SKM-1 treated with dmso at 0.1 percent for 144 hours (cell line): ENCODE measurements around the gene MRGPRG.
"Not testable (repeated sequence)": the region's sequence is repeated elsewhere in the genome, so short reads cannot be mapped to it uniquely, and the experiment has no call there.

Source experiments
- DNase-seq: peaks from one replicate; lab custom pipeline; 2025; ENCODE audit not compliant: unreplicated experiment; lab: John Stamatoyannopoulos, UW

The MRGPRG gene

GRCh38 chr11:3218483-3219280 is at the start of gene MRGPRG:
TSS of gene MRGPRG (minus strand) at chr11:3218813. CDS start at chr11:3218813, 0 bp downstream.
- no peak for DNase-seq

DNA sequence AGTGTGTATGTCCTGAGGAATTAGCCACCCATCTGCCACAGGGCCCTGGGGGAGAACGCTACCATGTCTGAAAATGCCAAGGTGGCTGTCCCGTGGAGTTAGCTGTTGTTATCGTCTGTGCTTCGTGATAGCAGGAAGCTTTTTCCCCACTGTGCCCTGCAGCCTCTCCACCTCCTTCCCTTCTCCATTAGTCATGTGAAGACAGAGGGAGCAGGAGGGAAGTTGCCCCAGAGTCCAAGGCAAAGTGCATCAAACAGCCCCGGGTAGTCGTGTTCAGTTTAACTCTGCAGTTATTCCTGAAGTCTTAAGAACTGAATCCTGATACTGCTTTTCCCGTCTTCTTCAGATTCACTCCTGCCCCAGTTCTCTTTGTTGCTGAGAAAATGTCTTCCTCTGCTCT is 43.9 kb upstream of the MRGPRG start:
- DNase-seq, result not testable (repeated sequence)

GRCh38 chr11:3261831-3262230 is 43.2 kb upstream of the MRGPRG start:
- not testable (repeated sequence) for DNase-seq

GRCh38 chr11:3257509-3257908 is 38.9 kb upstream of the MRGPRG start:
- DNase-seq, result not testable (repeated sequence)

DNA sequence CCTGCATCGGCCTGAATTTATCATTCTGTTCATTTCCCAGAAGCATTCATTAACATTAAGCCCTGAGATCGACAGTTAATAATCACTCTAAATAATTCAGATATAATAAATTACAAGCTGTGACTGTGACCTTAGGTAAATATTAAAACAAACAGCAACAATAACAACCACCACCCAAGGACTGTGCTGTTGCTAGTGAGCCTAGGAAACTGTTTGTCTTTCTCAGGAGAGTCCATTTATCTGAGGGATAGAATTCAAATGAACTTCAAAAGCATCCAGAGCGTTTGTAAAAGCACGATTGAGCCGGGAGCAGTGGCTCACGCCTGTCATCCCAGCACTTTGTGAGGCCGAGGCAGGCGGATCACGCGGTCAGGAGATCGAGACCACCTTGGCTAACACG is 36.6 kb upstream of the MRGPRG start:
- not testable (repeated sequence) for DNase-seq

DNA sequence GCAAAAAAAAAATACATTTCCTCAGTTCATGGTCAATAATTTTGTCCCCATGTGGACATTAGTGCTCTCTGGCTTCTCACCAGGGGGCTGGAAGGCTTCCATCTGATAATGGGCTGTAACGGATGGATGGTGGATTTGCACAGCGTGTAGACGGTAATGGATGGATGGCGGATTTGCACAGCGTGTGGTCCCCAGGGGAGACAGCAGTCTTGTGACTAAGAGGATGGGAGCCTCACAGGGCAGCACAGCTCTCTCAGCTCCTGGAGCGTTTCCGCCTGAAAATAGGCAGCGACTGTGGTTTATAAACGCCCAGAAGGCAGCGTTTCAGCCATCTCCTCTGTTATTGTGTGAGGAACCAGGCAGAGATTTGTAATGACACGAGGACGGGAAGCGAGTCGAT is 36.2 kb upstream of the MRGPRG start:
- DNase-seq, result not testable (repeated sequence)

DNA sequence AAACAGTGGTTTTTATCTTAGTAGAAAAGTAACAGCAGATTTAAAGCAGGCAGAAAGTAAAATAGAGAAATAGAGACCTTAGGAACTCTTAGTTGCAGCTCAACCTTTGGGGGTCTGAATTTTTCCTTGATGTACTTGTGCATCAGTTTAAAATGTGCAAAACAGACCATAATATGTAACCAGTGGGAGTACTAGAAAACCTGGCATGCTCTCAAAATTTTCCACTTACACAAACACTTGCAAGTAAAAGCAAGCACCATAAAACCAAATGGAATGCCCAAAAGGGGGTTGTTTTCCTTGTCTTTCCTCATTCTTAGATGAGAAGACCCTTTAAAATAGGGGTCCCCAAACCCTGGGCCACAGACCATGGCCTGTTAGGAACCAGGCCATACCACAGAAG is 26.5 kb upstream of the MRGPRG start:
- no peak for DNase-seq

- no peak for DNase-seq
Measured at GRCh38 chr11:3243880-3244279, 25.3 kb upstream of the MRGPRG start.

GRCh38 chr11:3237119-3237518 is 18.5 kb upstream of the MRGPRG start:
- no peak for DNase-seq

DNA sequence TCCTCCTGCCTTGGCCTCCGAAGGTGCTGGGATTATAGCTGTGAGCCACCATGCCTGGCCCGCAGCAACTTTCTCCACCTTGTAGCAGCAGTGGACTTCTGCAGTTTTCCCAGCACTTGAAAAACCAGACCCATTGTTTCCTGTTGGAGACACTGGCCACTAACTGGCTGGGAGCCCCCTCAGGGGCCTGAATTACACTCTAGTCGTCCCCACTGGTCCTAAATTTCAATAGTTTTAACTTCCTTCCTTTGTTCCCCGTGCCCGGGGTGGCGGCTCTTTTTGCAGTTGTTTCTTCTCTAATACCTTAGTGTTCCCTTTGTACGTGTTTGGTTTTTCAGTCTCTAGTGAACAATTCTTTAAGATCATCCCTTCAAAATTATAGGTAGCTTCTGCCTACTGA is 16.2 kb upstream of the MRGPRG start:
- DNase-seq, result no peak

DNA sequence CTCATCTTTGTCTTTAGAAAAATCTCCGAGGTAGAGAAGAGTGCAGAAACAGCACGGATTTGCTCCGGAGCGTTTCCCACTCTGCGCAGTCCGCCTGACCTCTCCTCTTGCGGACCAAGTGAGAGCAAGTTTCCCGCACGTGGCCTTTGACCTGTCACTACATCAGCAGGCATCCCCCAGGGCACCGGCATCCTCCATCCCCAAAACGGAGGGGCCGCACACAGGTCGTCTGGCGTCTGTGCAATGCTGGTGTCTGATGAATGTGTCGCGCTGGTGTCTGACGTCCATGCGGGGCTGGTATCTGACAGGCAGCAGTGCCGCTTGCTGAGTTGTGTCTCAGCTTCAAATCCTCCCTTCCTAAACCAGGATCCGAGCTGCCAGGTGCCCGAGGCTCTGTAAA is 14.3 kb upstream of the MRGPRG start:
- no peak for DNase-seq

DNA sequence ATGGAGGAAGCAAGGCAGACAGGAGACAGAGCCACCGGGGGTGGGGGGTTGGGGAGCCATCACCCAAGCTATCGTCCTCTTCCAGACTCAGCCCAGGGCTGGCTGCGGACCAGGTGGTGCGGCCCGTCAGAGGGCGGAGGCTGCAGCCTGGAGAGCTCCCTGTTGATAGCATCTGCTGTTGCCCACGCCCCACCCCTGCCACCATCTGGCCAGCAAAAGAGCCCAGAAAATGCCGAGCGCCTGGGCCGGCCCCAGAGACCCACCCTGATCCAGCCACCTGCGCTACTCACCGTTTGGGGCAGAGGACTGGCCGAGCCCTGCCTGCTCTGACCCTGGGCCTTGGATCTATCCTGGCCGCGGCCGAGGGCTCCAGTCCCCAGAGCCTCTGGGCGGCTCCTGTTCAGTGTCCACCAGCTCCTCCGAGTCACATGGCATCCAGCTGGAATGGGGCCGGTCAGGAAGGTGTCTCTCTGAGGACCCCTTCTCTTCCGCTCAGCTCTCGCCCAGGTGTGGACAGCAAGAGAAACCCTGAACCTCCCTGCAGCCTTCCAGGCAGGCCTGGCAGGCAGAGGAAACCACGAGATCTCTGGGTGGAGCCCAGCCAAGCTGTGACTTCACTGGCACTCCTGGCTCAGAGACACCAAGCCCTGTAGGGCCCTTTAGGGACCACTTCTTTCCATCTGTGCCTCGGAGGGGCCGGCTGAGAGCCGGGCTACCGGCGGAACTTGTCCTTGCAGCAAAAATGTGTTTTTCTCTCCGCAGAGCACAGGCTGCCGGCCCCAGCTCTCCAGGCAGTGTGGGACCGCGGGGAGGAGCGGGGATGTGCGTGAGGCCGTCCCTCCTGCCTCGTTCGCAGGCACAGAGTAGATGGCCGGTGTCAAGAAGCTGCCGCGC is 13.5 kb upstream of the MRGPRG start, which contains the start of gene MRGPRE:
Gene MRGPRE (minus strand): TSS at position 567 of the 894 bp plus-strand sequence. CDS start 3,618 bp downstream, outside the sequence.
- DNase-seq, result no peak

GRCh38 chr11:3231550-3231850 is 12.9 kb upstream of the MRGPRG start:
- no peak for DNase-seq

- no peak for DNase-seq
Measured at GRCh38 chr11:3230636-3231549, 12.3 kb upstream of the MRGPRG start.

- no peak for DNase-seq
Measured at GRCh38 chr11:3229673-3230630, 11.3 kb upstream of the MRGPRG start.

DNA sequence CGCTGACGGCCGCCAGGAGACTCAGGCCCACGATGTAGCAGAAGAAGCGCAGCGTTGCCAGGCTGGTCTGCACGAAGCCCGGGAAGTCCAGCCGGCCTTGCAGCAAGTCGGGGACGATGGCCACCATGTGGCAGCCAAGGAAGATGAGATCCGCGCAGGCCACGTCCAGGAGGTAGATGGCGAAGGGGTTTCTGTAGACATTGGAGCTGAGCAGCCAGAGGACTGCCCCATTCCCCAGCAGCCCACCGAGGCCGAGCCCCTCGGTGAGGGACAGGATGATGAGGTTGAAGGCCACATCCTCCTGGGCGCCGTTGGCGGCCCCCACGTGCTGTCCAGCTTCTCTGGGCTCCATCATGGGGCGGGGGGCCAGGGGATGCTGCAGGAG is 9.8 kb upstream of the MRGPRG start:
- no peak for DNase-seq

- no peak for DNase-seq
Measured at GRCh38 chr11:3227568-3228444, 9.2 kb upstream of the MRGPRG start.

DNA sequence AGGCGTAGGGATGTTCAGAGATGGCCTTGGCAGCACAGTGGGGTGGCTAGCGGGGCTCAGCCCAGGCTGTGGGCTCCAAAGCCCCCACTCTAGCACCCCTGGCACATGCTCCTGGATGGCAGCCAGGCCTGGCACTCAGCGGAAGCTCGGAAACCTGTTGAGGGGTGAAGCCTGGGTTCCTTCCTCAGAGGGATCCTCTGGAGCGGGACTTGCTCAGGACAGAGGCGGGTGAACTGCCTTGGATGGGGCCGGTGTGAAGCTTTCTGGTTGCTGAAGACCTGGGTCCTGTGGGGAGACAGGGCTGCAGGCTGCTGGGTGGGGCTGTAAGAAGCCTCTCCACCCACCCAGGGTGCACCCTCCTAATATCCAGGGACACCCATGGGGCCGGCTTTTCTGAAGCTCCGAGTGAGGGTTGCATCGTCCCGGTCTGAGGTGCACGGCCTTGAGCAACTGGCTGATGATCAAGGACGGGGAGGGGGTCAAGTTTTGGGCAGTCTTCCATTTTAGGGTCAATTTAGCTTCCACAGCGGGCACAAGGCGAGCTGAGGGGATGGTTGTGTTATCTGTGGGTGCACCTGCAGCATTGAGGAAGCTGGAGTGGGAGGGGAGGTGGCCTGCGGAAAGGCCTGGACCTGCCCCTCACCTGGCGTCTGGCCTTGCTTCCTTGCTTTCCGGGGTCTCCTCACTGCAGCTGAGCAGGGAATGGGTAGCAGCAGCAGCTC is 8.4 kb upstream of the MRGPRG start:
- no peak for DNase-seq
